K562 (cell line): Measurements from ENCODE around the gene MYOZ2. TPM values are rescaled to one million over a fixed set of nuclear protein-coding genes. Genes with fewer than 3 reads are reported as not detected.
A peak's percentile ranks its signal among the peaks of the same experiment; 100 is the strongest.

Experiments
- CBFA2T2 ChIP-seq: fragments of 450-650 bp; conservative IDR thresholded peaks from 2 replicates; pipeline ENCODE4 v1.6.1; 2017; ENCODE audit warnings: mild to moderate bottlenecking
- CCNT2 ChIP-seq: IDR thresholded peaks from 2 replicates; pipeline ENCODE4 v1.6.1; 2011; ENCODE audit warnings: borderline replicate concordance, low read depth, mild to moderate bottlenecking, moderate library complexity, mixed read lengths, low read length; ENCODE audit not compliant: insufficient read length; ENCODE audit errors: extremely low read depth
- CEBPG ChIP-seq, 3 experiments: fragments of 200-800 bp in 1 of 3; sonication (Bioruptor generic) in 1 of 3; sonication (generic) in 1 of 3; formaldehyde crosslinking in 1 of 3; IDR thresholded peaks in 2 of 3; conservative IDR thresholded peaks in 1 of 3; 2 replicates each; pipeline versions ENCODE4 v1.6.1 to v1.8.0; 2016 to 2022; ENCODE audit warnings: missing compliant biosample characterization in 2 of 3, missing genetic modification characterization in 2 of 3, mild to moderate bottlenecking in 1 of 3, missing genetic modification reagents in 1 of 3
- GTF2A2 ChIP-seq: IDR thresholded peaks from 2 replicates; pipeline ENCODE4 v1.6.1; 2016; ENCODE audit warnings: mild to moderate bottlenecking, missing genetic modification characterization, missing compliant biosample characterization
- NFIX ChIP-seq: fragments of 250-450 bp; sonication (Bioruptor Pico); IDR thresholded peaks from 2 replicates; pipeline ENCODE4 v1.4.0; 2020; ENCODE audit warnings: low read depth, mild to moderate bottlenecking, moderate library complexity
- TGIF2 ChIP-seq: sonication (generic); formaldehyde crosslinking; IDR thresholded peaks from 2 replicates; pipeline ENCODE4 v1.8.1; 2022; ENCODE audit warnings: mild to moderate bottlenecking, missing genetic modification reagents, moderate library complexity
- ZC3H4 ChIP-seq: sonication (generic); formaldehyde crosslinking; IDR thresholded peaks from 2 replicates; pipeline ENCODE4 v1.9.0; 2021; ENCODE audit warnings: missing genetic modification reagents, borderline replicate concordance
- ZNF354B ChIP-seq: fragments of 250-450 bp; sonication (Bioruptor Pico); IDR thresholded peaks from 2 replicates; pipeline ENCODE4 v1.4.0; 2020
- polyA plus RNA-seq, 8 experiments: library from polyadenylated mRNA; depleted of rRNA in 4 of 8; stranded (reverse) in 5 of 8; unstranded in 3 of 8; fragments of >200 nt; fragmentation: Nextera tagmentation in 2 of 8; fragmentation: Illumina TruSeq in 1 of 8; extraction: Ambion mirVana in 2 of 8; extraction: Trizol in 1 of 8; gene quantifications; 2 replicates each; pipeline versions ENCODE4 v1.2.1 to v1.2.3, GENCODE V29; 2011 to 2014; ENCODE audit warnings: inconsistent platforms in 1 of 8, missing spikeins in 1 of 8
- total RNA-seq, 7 experiments: library from RNA; depleted of rRNA in 6 of 7; stranded (reverse); fragments of >200 nt in 6 of 7; fragmentation: Illumina TruSeq in 2 of 7; extraction: Trizol in 2 of 7; gene quantifications; 2 replicates each; pipeline versions ENCODE4 v1.2.1 to v1.2.3, GENCODE V29; 2011 to 2021; ENCODE audit warnings: low replicate concordance in 1 of 7
- TF ChIP-seq, protein P1 (sequence below): fragments of 450-650 bp; IDR thresholded peaks from 2 replicates; pipeline ENCODE4 v1.6.1; 2018; ENCODE audit not compliant: partially characterized antibody
- TF ChIP-seq, protein P2 (sequence below): fragments of 250-450 bp; sonication (Bioruptor Pico); IDR thresholded peaks from 2 replicates; pipeline ENCODE4 v1.4.0; 2020; ENCODE audit warnings: mild to moderate bottlenecking
- TF ChIP-seq, protein P3 (sequence below): fragments of 450-650 bp; IDR thresholded peaks from 2 replicates; pipeline ENCODE4 v1.6.1; 2016; ENCODE audit warnings: low read depth, mild to moderate bottlenecking, moderate library complexity
- TF ChIP-seq, protein P4 (sequence below): fragments of 450-650 bp; IDR thresholded peaks from 2 replicates; pipeline ENCODE4 v1.6.1; 2016

MYOZ2 gene
- total and polyA plus RNA-seq, 9 of the 15 experiments (the other 6 are each of a cell fraction or from before 2014, with no cell fraction given), result not detected

DNA sequence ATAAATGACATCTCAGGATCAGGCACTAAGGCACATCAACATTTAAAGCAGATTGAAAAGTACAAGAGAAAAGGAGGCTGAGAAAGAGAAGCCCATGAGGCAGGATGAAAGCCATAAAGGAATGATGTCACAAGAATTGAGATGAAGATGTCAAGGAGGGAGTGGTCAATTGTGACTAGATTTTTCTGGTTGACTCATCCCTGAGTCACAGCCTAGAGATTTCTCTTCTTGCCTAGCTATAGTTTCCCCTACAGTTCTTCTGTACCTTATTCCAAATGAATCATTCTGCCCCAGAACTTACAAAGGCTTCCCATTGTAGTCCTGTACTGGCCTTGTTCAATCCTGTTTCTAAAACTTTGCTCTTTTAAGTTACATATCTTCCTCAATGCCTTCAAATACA lies 73.4 kb downstream of the MYOZ2 start (continued):
- TF ChIP-seq, protein P1, sequence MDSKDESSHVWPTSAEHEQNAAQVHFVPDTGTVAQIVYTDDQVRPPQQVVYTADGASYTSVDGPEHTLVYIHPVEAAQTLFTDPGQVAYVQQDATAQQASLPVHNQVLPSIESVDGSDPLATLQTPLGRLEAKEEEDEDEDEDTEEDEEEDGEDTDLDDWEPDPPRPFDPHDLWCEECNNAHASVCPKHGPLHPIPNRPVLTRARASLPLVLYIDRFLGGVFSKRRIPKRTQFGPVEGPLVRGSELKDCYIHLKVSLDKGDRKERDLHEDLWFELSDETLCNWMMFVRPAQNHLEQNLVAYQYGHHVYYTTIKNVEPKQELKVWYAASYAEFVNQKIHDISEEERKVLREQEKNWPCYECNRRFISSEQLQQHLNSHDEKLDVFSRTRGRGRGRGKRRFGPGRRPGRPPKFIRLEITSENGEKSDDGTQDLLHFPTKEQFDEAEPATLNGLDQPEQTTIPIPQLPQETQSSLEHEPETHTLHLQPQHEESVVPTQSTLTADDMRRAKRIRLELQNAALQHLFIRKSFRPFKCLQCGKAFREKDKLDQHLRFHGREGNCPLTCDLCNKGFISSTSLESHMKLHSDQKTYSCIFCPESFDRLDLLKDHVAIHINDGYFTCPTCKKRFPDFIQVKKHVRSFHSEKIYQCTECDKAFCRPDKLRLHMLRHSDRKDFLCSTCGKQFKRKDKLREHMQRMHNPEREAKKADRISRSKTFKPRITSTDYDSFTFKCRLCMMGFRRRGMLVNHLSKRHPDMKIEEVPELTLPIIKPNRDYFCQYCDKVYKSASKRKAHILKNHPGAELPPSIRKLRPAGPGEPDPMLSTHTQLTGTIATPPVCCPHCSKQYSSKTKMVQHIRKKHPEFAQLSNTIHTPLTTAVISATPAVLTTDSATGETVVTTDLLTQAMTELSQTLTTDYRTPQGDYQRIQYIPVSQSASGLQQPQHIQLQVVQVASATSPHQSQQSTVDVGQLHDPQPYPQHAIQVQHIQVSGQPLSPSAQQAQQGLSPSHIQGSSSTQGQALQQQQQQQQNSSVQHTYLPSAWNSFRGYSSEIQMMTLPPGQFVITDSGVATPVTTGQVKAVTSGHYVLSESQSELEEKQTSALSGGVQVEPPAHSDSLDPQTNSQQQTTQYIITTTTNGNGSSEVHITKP, result no peak
- no peak for TF ChIP-seq CEBPG (CRISPR knock-in tag; IDR thresholded peaks at IDR 0.05)
- peak in 1 of 2 experiments; percentile 43; a peak in 1 of 4 replicates for TF ChIP-seq CEBPG (tag; conservative IDR thresholded peaks at IDR 0.05 in 1 of 2, IDR thresholded peaks at IDR 0.05 in 1 of 2)
- TF ChIP-seq ZC3H4 (CRISPR knock-in tag), result no peak
- peak; percentile 35 for TF ChIP-seq CCNT2
- no peak for TF ChIP-seq GTF2A2 (tag)
- no peak for TF ChIP-seq ZNF354B (CRISPR knock-in tag)
- TF ChIP-seq, protein P2, sequence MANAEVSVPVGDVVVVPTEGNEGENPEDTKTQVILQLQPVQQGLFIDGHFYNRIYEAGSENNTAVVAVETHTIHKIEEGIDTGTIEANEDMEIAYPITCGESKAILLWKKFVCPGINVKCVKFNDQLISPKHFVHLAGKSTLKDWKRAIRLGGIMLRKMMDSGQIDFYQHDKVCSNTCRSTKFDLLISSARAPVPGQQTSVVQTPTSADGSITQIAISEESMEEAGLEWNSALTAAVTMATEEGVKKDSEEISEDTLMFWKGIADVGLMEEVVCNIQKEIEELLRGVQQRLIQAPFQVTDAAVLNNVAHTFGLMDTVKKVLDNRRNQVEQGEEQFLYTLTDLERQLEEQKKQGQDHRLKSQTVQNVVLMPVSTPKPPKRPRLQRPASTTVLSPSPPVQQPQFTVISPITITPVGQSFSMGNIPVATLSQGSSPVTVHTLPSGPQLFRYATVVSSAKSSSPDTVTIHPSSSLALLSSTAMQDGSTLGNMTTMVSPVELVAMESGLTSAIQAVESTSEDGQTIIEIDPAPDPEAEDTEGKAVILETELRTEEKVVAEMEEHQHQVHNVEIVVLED, result no peak
- TF ChIP-seq TGIF2 (CRISPR knock-in tag), result no peak
- TF ChIP-seq NFIX (CRISPR knock-in tag), result no peak
- no peak for TF ChIP-seq CBFA2T2
- TF ChIP-seq, protein P3, sequence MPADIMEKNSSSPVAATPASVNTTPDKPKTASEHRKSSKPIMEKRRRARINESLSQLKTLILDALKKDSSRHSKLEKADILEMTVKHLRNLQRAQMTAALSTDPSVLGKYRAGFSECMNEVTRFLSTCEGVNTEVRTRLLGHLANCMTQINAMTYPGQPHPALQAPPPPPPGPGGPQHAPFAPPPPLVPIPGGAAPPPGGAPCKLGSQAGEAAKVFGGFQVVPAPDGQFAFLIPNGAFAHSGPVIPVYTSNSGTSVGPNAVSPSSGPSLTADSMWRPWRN, result no peak
- TF ChIP-seq, protein P4, sequence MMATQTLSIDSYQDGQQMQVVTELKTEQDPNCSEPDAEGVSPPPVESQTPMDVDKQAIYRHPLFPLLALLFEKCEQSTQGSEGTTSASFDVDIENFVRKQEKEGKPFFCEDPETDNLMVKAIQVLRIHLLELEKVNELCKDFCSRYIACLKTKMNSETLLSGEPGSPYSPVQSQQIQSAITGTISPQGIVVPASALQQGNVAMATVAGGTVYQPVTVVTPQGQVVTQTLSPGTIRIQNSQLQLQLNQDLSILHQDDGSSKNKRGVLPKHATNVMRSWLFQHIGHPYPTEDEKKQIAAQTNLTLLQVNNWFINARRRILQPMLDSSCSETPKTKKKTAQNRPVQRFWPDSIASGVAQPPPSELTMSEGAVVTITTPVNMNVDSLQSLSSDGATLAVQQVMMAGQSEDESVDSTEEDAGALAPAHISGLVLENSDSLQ, result peak; percentile 34; the same call in 1 of the 2 replicates
